HL-60 (cell line): ENCODE data around the gene ARHGAP23.
A peak's percentile ranks its signal among the peaks of the same experiment; 100 is the strongest.

Experiments used
- DNase-seq, 2 experiments: peaks; one replicate each; pipeline ENCODE4 v3.0.0-alpha.2; 2010 to 2020; ENCODE audit warnings: low read depth in 1 of 2, low spot score in 1 of 2
- H3K27ac ChIP-seq: fragments of 250-450 bp; sonication (Bioruptor Pico); replicated peaks from 2 replicates; pipeline ENCODE4 v1.5.1; 2020; ENCODE audit warnings: mild to moderate bottlenecking, moderate library complexity
- H3K27me3 ChIP-seq: fragments of 250-450 bp; sonication (Bioruptor Pico); 2 replicates; pipeline ENCODE4 v1.5.1; 2021; ENCODE audit warnings: mild to moderate bottlenecking, moderate library complexity; ENCODE audit not compliant: insufficient read depth, poor library complexity, severe bottlenecking
- H3K4me3 ChIP-seq: replicated peaks from 2 replicates; pipeline ENCODE4 v1.5.1; 2011; ENCODE audit warnings: mild to moderate bottlenecking, control low read depth, low read length; ENCODE audit not compliant: insufficient read depth
- GABPA ChIP-seq: IDR thresholded peaks from 2 replicates; pipeline ENCODE4 v1.6.1; 2012; ENCODE audit warnings: low read depth
- POLR2AphosphoS5 ChIP-seq: IDR thresholded peaks from 2 replicates; pipeline ENCODE4 v1.6.1; 2012; ENCODE audit warnings: low read depth
- SPI1 ChIP-seq: IDR thresholded peaks from 2 replicates; pipeline ENCODE4 v1.6.1; 2012; ENCODE audit warnings: low read depth, mild to moderate bottlenecking, borderline replicate concordance
- TF ChIP-seq, protein P1 (sequence below): IDR thresholded peaks from one replicate; pipeline ENCODE4 v1.5.1; 2011; ENCODE audit warnings: low read length, control low read depth, inconsistent platforms; ENCODE audit not compliant: insufficient read depth
- TF ChIP-seq, protein P2 (sequence below): IDR thresholded peaks from 2 replicates; pipeline ENCODE4 v1.6.1; 2012; ENCODE audit warnings: low read depth; ENCODE audit not compliant: insufficient replicate concordance

ARHGAP23 gene

DNA sequence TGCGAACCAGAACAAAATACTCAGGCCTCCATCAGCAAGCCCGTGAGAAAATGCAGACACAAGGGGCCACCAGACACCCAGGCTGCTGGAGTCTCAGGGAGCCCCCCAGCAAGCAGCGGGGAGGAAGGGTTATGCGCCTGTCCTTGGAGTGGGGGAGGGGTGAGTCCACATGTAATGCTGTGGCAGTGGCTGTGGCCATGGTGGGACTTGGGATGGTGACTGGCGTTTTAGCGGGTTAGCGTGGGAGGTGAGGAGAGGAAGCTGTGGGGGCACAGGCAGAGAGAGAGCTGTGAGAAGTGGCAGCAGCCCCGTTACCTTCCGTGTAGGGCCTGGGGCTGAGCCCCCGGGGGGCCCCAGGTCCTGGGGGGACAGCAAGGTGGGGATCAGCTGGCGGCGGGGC lies 119.2 kb downstream of the ARHGAP23 start:
- Histone ChIP-seq H3K27me3 (peaks cover 24% of the 10 kb centered on the region), H3K27ac (no peak overlapping the region), H3K4me3 (no peak overlapping the region)
- DNase-seq: peak in 1 of 2 experiments; percentile 14
- TF ChIP-seq, protein P1, sequence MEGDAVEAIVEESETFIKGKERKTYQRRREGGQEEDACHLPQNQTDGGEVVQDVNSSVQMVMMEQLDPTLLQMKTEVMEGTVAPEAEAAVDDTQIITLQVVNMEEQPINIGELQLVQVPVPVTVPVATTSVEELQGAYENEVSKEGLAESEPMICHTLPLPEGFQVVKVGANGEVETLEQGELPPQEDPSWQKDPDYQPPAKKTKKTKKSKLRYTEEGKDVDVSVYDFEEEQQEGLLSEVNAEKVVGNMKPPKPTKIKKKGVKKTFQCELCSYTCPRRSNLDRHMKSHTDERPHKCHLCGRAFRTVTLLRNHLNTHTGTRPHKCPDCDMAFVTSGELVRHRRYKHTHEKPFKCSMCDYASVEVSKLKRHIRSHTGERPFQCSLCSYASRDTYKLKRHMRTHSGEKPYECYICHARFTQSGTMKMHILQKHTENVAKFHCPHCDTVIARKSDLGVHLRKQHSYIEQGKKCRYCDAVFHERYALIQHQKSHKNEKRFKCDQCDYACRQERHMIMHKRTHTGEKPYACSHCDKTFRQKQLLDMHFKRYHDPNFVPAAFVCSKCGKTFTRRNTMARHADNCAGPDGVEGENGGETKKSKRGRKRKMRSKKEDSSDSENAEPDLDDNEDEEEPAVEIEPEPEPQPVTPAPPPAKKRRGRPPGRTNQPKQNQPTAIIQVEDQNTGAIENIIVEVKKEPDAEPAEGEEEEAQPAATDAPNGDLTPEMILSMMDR: no peak
- TF ChIP-seq GABPA (no peak), SPI1 (no peak), POLR2AphosphoS5 (no peak)
- TF ChIP-seq, protein P2, sequence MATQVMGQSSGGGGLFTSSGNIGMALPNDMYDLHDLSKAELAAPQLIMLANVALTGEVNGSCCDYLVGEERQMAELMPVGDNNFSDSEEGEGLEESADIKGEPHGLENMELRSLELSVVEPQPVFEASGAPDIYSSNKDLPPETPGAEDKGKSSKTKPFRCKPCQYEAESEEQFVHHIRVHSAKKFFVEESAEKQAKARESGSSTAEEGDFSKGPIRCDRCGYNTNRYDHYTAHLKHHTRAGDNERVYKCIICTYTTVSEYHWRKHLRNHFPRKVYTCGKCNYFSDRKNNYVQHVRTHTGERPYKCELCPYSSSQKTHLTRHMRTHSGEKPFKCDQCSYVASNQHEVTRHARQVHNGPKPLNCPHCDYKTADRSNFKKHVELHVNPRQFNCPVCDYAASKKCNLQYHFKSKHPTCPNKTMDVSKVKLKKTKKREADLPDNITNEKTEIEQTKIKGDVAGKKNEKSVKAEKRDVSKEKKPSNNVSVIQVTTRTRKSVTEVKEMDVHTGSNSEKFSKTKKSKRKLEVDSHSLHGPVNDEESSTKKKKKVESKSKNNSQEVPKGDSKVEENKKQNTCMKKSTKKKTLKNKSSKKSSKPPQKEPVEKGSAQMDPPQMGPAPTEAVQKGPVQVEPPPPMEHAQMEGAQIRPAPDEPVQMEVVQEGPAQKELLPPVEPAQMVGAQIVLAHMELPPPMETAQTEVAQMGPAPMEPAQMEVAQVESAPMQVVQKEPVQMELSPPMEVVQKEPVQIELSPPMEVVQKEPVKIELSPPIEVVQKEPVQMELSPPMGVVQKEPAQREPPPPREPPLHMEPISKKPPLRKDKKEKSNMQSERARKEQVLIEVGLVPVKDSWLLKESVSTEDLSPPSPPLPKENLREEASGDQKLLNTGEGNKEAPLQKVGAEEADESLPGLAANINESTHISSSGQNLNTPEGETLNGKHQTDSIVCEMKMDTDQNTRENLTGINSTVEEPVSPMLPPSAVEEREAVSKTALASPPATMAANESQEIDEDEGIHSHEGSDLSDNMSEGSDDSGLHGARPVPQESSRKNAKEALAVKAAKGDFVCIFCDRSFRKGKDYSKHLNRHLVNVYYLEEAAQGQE: no peak

DNA sequence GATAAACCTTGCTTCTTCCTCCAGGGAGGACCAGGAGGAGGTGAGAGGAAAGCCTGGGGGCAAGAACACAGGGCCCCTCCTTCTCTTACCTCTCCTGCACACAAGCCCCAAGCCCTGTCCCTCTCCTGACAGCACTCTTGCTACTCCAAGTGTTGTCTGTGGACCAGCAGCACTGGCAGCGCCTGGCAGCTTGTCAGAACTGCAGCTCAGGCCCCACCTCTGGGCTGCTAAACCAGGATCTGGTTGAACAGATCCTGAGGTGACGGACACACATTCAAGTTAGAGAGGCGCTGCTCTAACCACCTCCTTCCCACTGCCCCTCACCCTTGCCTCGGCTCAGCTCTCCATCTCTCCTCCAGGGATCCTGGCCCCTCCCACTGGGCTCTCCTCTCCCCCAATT lies 121.0 kb downstream of the ARHGAP23 start:
- no peak for TF ChIP-seq POLR2AphosphoS5
- TF ChIP-seq, protein P1: no peak
- no peak for TF ChIP-seq GABPA
- TF ChIP-seq SPI1: no peak
- TF ChIP-seq, protein P2: no peak
- no peak overlapping the region for H3K27ac ChIP-seq
- peaks cover 16% of the 10 kb centered on the region for H3K27me3 ChIP-seq
- no peak for DNase-seq
- H3K4me3 ChIP-seq: no peak overlapping the region

DNA sequence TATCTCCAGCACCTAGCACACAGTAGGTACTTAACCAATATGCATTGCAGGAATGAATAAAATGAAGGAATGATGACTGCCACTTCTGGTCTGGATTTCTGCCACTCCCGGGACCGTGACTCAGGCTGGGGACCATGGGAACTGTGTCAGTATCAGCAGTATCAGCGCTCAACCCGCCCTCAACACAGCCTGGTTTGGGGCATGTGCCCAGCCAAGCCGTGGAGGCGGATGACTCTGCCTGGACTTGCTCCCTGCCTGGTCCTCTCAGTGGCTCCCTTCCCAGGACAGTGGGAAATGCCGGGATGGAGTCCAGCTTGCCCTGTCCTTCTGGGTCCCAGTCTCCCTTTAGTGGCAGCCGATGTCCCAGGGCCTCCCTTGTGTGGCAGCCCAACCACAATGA lies 122.4 kb downstream of the ARHGAP23 start:
- Histone ChIP-seq H3K27me3 (peaks cover 16% of the 10 kb centered on the region), H3K4me3 (no peak overlapping the region), H3K27ac (no peak overlapping the region)
- DNase-seq: no peak
- no peak for TF ChIP-seq GABPA
- no peak for TF ChIP-seq POLR2AphosphoS5
- TF ChIP-seq, protein P1: no peak
- TF ChIP-seq, protein P2: no peak
- no peak for TF ChIP-seq SPI1
